ENCODE data around the gene LRRC15.

- TF ChIP-seq CTCF (IDR thresholded peaks at IDR 0.05; ENCODE audit: extremely low read depth in 1 of 2, insufficient read depth in 1 of 2, low read depth in 1 of 2, low read length in 2 of 2): no peak
- TF ChIP-seq MAX (IDR thresholded peaks at IDR 0.05; ENCODE audit: insufficient read depth, insufficient read length): no peak
- TF ChIP-seq POLR2A (IDR thresholded peaks at IDR 0.05; ENCODE audit: low read depth, low read length): no peak
- no peak for TF ChIP-seq EZH2 (IDR thresholded peaks at IDR 0.05; ENCODE audit: borderline replicate concordance, low read depth, low read length, severe bottlenecking)
- TF ChIP-seq POLR2AphosphoS5 (IDR thresholded peaks at IDR 0.05; ENCODE audit: insufficient read depth, low read depth, low read length): no peak
- TF ChIP-seq GATA2 (IDR thresholded peaks at IDR 0.05; ENCODE audit: insufficient read depth, insufficient read length, low read depth, low read length): no peak
- TF ChIP-seq MYC (IDR thresholded peaks at IDR 0.05; ENCODE audit: low read depth, low read length): no peak
Measured at GRCh38 chr3:194305356-194306108, 64.0 kb downstream of the LRRC15 start.
